ENCODE measurements around the gene NPHP4. TPM values are rescaled to one million over a fixed set of nuclear protein-coding genes. Genes with fewer than 3 reads are reported as not detected.

NPHP4 gene
- total RNA-seq, 1 experiment from 2014 or later: 16.8 TPM

GRCh38 chr1:6005276-6005917 lies 13.2 kb upstream of the NPHP4 start:
- Mint-ChIP-seq H3K27me3 (ENCODE audit: low read depth) (no peaks in the 10 kb centered on the region), H3K4me3 (no peak overlapping the region), H3K9me3 (no peaks in the 10 kb centered on the region), H3K36me3 (no peaks in the 10 kb centered on the region), H3K4me1 (peaks cover 11% of the 10 kb centered on the region), H3K27ac (no peak overlapping the region)
- DNase-seq (ENCODE audit: low spot score) (no peak), ATAC-seq (no peak)
- POLR2A ChIA-PET: no interaction called here
- CTCF ChIA-PET: interaction anchor here (0.6 to 1.0 kb wide), 2 partner anchors 259 to 433 kb away, joined by 3 to 5 read pairs; no protein-coding TSS in a partner anchor
- TF ChIP-seq ZNF121 (CRISPR knock-in tag; IDR thresholded peaks at IDR 0.05): no peak
- TF ChIP-seq CBFB (CRISPR knock-in tag; IDR thresholded peaks at IDR 0.05; ENCODE audit: low read depth): no peak
- no peak for TF ChIP-seq ZMAT4 (CRISPR knock-in tag; IDR thresholded peaks at IDR 0.05)
- TF ChIP-seq ZNF281 (CRISPR knock-in tag; IDR thresholded peaks at IDR 0.05): no peak
- TF ChIP-seq SP1 (CRISPR knock-in tag; conservative IDR thresholded peaks at IDR 0.05): no peak
- no peak for TF ChIP-seq FOXP4 (CRISPR knock-in tag; IDR thresholded peaks at IDR 0.05)
- no peak for TF ChIP-seq PRRX2 (CRISPR knock-in tag; IDR thresholded peaks at IDR 0.05)
- no peak for TF ChIP-seq HMGA2 (CRISPR knock-in tag; IDR thresholded peaks at IDR 0.05)
- TF ChIP-seq USF2 (CRISPR knock-in tag; IDR thresholded peaks at IDR 0.05): no peak
- no peak for TF ChIP-seq ZNF423 (CRISPR knock-in tag; IDR thresholded peaks at IDR 0.05)
- TF ChIP-seq SMAD4 (CRISPR knock-in tag; IDR thresholded peaks at IDR 0.05): no peak
- no peak for TF ChIP-seq KAT7 (CRISPR knock-in tag; IDR thresholded peaks at IDR 0.05; ENCODE audit: borderline replicate concordance)
- no peak for TF ChIP-seq ERG (CRISPR knock-in tag; IDR thresholded peaks at IDR 0.05)
- no peak for TF ChIP-seq NR2C2 (CRISPR knock-in tag; IDR thresholded peaks at IDR 0.05)
- no peak for TF ChIP-seq ATF3 (CRISPR knock-in tag; conservative IDR thresholded peaks at IDR 0.05)

- Mint-ChIP-seq H3K9me3 (no peaks in the 10 kb centered on the region), H3K27me3 (ENCODE audit: low read depth) (no peaks in the 10 kb centered on the region), H3K4me3 (no peak overlapping the region), H3K36me3 (no peaks in the 10 kb centered on the region), H3K27ac (no peak overlapping the region), H3K4me1 (peaks cover 11% of the 10 kb centered on the region)
- TF ChIP-seq SP1 (CRISPR knock-in tag; conservative IDR thresholded peaks at IDR 0.05): no peak
- TF ChIP-seq MXD4 (CRISPR knock-in tag; IDR thresholded peaks at IDR 0.05; ENCODE audit: borderline replicate concordance): no peak
- POLR2A ChIA-PET: interaction anchor here (0.9 kb wide), 1 partner anchor 24 kb away, joined by 3 read pairs; no protein-coding TSS in a partner anchor
- no peak for ATAC-seq
- no peak for DNase-seq (ENCODE audit: low spot score)
- CTCF ChIA-PET: interaction anchor here (0.6 to 1.0 kb wide), 2 partner anchors 259 to 434 kb away, joined by 3 to 5 read pairs; no protein-coding TSS in a partner anchor
Measured at GRCh38 chr1:6004412-6005123, 12.3 kb upstream of the NPHP4 start.
